ENCODE results near the gene MCF2L2.

The MCF2L2 gene

DNA sequence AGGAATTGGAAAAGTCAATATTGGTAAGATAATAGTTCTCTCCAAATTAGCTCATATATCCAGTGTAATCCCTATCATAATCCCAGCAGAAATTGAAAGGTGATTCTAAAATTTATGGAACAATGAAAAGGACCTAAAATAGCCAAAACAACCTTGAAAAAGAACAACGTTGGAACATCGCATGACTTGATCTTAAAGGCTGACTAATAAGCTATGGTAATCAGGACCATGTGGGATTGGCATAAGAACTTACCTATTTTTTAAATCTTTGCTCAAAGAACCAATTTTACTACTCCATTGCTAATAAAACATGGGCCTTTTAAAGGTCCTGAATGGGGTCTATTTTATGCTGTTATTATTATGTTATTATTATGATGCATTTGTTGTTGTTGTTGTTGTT is 134.5 kb downstream of the MCF2L2 start:
- ChIA-PET POLR2A (no interaction called here), CTCF (interaction anchor here (1.3 kb wide), 1 partner anchor 11 kb away, joined by 3 read pairs; no protein-coding TSS in a partner anchor)
- TF ChIP-seq, protein P1, sequence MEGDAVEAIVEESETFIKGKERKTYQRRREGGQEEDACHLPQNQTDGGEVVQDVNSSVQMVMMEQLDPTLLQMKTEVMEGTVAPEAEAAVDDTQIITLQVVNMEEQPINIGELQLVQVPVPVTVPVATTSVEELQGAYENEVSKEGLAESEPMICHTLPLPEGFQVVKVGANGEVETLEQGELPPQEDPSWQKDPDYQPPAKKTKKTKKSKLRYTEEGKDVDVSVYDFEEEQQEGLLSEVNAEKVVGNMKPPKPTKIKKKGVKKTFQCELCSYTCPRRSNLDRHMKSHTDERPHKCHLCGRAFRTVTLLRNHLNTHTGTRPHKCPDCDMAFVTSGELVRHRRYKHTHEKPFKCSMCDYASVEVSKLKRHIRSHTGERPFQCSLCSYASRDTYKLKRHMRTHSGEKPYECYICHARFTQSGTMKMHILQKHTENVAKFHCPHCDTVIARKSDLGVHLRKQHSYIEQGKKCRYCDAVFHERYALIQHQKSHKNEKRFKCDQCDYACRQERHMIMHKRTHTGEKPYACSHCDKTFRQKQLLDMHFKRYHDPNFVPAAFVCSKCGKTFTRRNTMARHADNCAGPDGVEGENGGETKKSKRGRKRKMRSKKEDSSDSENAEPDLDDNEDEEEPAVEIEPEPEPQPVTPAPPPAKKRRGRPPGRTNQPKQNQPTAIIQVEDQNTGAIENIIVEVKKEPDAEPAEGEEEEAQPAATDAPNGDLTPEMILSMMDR (IDR thresholded peaks at IDR 0.05; ENCODE audit: control extremely low read depth, extremely low read depth, low read depth, missing control alignments), result no peak
- no peak for DNase-seq (ENCODE audit: extremely low spot score)

DNA sequence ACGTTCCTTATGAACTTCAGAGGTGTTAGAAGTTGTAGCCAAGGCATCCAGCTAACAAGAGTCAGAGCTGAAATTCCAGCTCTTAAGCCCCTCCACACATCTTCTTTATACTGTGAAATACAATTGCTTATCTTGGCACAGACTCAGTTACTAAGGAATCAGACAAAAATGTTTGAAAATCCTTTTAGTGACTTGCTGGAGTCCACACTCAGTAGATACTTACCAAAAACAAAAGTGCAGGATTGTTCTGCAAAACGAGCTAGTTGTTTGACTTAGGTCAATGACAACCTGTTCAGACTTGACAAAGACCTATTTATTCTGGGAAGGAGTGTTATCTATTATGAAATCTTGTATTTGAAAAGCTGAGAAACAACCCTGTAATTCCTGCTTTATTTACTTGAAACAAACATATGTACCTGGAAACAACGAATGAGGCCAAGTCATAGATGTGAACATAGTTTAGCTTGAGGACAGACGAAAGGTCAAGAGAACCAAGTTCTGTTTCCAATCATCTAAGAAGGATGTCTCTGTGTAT is 136.9 kb downstream of the MCF2L2 start:
- POLR2A ChIA-PET, result no interaction called here
- CTCF ChIA-PET, result interaction anchor here (1.9 kb wide), 1 partner anchor 12 kb away, joined by 5 read pairs; no protein-coding TSS in a partner anchor
- no peak for DNase-seq (ENCODE audit: extremely low spot score)
- TF ChIP-seq, protein P1 (IDR thresholded peaks at IDR 0.05; ENCODE audit: control extremely low read depth, extremely low read depth, low read depth, missing control alignments), result no peak

DNA sequence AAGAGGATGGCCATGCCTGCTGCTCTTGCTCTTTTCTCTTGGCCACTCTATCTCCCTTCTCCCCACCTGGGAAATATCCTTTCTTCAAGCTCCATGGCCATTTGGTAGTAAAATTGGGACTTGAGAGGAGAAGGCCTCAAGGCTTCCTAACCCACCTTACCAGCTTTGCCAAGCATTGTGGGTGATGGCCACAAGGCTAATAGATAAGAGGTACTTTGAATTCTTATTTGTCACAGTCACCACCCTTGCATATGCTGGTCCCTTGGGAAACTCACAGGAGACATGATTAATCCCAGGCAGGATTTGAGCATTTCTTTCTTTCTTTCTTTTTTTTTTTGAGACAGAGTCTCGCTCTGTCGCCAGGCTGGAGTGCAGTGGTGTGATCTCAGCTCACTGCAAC is 138.2 kb downstream of the MCF2L2 start:
- CTCF ChIA-PET, result no interaction called here

DNA sequence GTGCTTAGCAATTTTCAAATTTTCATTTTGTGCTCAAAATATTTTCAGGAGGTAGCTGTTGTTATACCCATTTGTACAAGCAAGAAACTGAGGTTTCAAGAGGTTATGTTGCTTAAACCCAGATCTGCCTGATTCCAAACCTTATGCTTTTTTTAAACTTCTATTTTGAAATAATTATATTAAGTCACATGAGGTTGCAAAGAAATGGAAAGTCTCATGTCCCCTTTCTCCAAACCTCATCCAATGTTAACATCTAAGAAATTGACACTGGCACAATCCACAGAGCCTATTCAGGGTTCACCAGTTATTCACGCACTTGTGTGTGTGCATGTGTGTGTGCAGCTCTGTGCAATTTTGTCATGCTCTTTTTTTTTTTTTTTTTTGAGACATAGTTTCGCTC is 140.3 kb downstream of the MCF2L2 start:
- CTCF ChIA-PET, result no interaction called here
- POLR2A ChIA-PET, result no interaction called here
- TF ChIP-seq, protein P1 (IDR thresholded peaks at IDR 0.05; ENCODE audit: control extremely low read depth, extremely low read depth, low read depth, missing control alignments), result no peak
- no peak for DNase-seq (ENCODE audit: extremely low spot score)

More for the DNA sequence above, 138.2 kb downstream of the MCF2L2 start:
- no peak for DNase-seq (ENCODE audit: extremely low spot score)
- TF ChIP-seq, protein P1 (IDR thresholded peaks at IDR 0.05; ENCODE audit: control extremely low read depth, extremely low read depth, low read depth, missing control alignments), result no peak
- POLR2A ChIA-PET, result no interaction called here

DNA sequence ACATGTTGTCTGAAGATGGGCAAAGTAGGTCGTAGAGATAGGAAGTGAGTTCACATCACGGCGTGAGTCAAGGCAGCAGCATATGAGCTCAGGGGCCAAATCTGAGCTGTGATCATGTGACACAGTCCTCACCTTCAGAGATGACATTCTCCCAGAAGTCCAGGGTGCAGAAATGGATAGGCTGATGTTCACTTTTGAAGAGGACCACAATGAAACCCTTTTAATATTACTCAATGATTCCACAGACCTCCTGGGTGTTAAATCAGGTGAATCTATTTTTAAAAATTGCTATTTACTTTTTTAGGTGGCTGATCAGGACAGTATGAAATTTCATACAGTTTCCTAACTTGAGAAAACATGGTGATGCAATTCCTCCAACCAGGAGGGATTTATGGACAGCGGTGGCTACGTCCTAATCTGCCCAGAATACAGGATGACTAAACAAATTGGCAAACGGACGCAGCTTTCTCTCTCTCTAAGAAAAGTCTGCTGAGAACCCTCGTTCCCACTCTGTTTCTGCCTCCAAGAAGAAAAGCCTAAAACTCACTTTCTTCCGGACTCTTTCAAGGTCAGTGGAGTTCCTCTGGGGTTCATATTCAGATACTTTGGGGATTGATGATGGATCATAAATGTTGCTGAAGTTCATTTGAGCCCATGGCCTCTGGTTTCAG is 141.0 kb downstream of the MCF2L2 start:
- TF ChIP-seq, protein P1 (IDR thresholded peaks at IDR 0.05; ENCODE audit: control extremely low read depth, extremely low read depth, low read depth, missing control alignments), result no peak
- ChIA-PET CTCF (no interaction called here), POLR2A (no interaction called here)
- no peak for DNase-seq (ENCODE audit: extremely low spot score)

DNA sequence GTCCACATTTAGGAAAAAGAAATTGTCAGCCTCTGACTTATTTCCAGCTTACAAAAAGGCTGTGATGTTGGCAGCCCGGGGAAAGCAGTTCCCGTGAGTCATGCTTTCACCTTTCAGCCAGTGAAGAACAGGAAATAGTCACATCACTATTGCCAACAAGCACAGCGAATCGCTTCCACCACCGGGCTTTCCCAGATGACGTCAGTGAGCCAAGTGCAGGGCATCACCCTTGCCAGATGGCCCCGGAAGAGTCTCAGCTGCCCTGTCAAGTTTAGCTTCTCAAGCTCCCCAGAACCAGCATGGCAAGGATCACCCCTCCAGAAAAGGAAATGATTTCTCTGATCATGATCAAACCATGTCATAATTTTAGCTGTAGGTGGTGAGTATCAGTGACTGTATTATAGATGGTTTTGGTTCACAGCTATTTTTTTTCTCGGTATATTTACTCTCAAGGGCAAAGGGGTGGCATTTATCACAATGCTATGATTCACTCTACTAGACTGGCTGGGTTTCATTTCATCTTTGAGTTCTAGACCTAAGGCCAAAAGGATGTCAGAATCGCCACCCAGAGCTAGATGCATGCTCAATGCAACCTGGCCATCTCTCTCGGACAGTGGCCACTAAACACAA is 142.5 kb downstream of the MCF2L2 start:
- ChIA-PET CTCF (interaction anchor here (0.8 to 1.9 kb wide), 8 partner anchors 10 to 97 kb away, joined by 3 to 4 read pairs (median 3); no protein-coding TSS in a partner anchor), POLR2A (interaction anchor here (0.5 kb wide), 1 partner anchor 514 kb away, joined by 3 read pairs; no protein-coding TSS in a partner anchor)
- TF ChIP-seq, protein P1 (IDR thresholded peaks at IDR 0.05; ENCODE audit: control extremely low read depth, extremely low read depth, low read depth, missing control alignments), result no peak
- DNase-seq (ENCODE audit: extremely low spot score), result peak; percentile 82
